Natural killer cell (primary cell): ENCODE data around the gene CD180. TPM values are rescaled to one million over a fixed set of nuclear protein-coding genes. Genes with fewer than 3 reads are reported as not detected.

ENCODE experiments used
- ATAC-seq, 3 donors: fragments of 150-1000 bp in 2 of 3; fragments of 200-7000 bp in 1 of 3; cut with Tn5 transposase; 1 replicate in 1 of 3; 2 replicates in 2 of 3; pipeline ENCODE4 v1.10.0; 2021; ENCODE audit warnings: mild to moderate bottlenecking in 2 of 3, moderate library complexity in 2 of 3
- DNase-seq, 2 donors: peaks; one replicate each; pipeline versions ENCODE4 v3.0.0 to v3.0.0-alpha.2; 2013 to 2021; ENCODE audit warnings: mixed read lengths in 1 of 2
- H3K27ac ChIP-seq: one replicate; pipeline ENCODE4 v1.5.1; 2013; ENCODE audit warnings: mild to moderate bottlenecking, low read length
- H3K27me3 ChIP-seq: one replicate; pipeline ENCODE4 v1.6.1; 2013; ENCODE audit warnings: low read length; ENCODE audit not compliant: control insufficient read depth, insufficient read depth
- H3K36me3 ChIP-seq: one replicate; pipeline ENCODE4 v1.6.1; 2013; ENCODE audit warnings: low read length; ENCODE audit not compliant: control insufficient read depth, insufficient read depth
- H3K4me1 ChIP-seq: one replicate; pipeline ENCODE4 v1.6.1; 2013; ENCODE audit warnings: low read length; ENCODE audit not compliant: control insufficient read depth, insufficient read depth
- H3K4me3 ChIP-seq: one replicate; pipeline ENCODE4 v1.5.1; 2013; ENCODE audit warnings: low read length
- H3K9me3 ChIP-seq: one replicate; pipeline ENCODE4 v1.6.1; 2013; ENCODE audit warnings: low read length; ENCODE audit not compliant: control insufficient read depth, insufficient read depth
- H3K27ac Mint-ChIP-seq, 2 donors: one replicate each; pipeline ENCODE4 v1.8.0; 2022; ENCODE audit warnings: mild to moderate bottlenecking in 2 of 2, mixed read lengths in 2 of 2, moderate library complexity in 1 of 2
- H3K27me3 Mint-ChIP-seq, 2 donors: one replicate each; pipeline ENCODE4 v1.8.0; 2022; ENCODE audit warnings: low read depth in 2 of 2, mixed read lengths in 2 of 2
- H3K36me3 Mint-ChIP-seq: one replicate; pipeline ENCODE4 v1.8.0; 2022; ENCODE audit warnings: mixed read lengths
- H3K4me1 Mint-ChIP-seq, 2 donors: one replicate each; pipeline ENCODE4 v1.8.0; 2022; ENCODE audit warnings: mixed read lengths in 2 of 2
- H3K4me3 Mint-ChIP-seq: one replicate; pipeline ENCODE4 v1.8.0; 2022; ENCODE audit warnings: mild to moderate bottlenecking, moderate library complexity, mixed read lengths
- H3K9me3 Mint-ChIP-seq, 2 donors: one replicate each; pipeline ENCODE4 v1.8.0; 2022; ENCODE audit warnings: mixed read lengths in 2 of 2
- CTCF ChIP-seq: fragments of 200-600 bp; IDR thresholded peaks from one replicate; pipeline ENCODE4 v1.8.0; 2022; ENCODE audit warnings: antibody characterized with exemption
- WGBS: methylation state at CpG from one replicate; pipeline ENCODE4 v1.1.7; 2013; ENCODE audit warnings: missing lambda C conversion rate; ENCODE audit not compliant: insufficient coverage; 5-methylcytosine and 5-hydroxymethylcytosine counted together
- intact Hi-C: fragments of 100-400 bp; cut with micrococcal nuclease; formaldehyde crosslinking; loops from one replicate; pipeline ENCODE4 v1.14.2; 2022
- total RNA-seq, 4 donors: library from RNA; stranded (reverse); fragments of 120-200 nt in 1 of 4; gene quantifications; one replicate each; pipeline versions ENCODE4 v1.2.3 to v1.2.4, GENCODE V29; 2013 to 2022

The CD180 gene
- total RNA-seq, 3 donors from 2014 or later (not counting 1 experiment from before 2014, with no cell fraction given) = 0.34 to 1.2 (median 1.1) TPM

- WGBS = 50% methylated on average over 3 of the region's 5 CpGs
- Mint-ChIP-seq H3K27me3 (no peaks in the 10 kb centered on the region), H3K36me3 (no peaks in the 10 kb centered on the region), H3K27ac (peak overlapping the region; percentile 71 to 82), H3K4me1 (peaks cover 24 to 26% of the 10 kb centered on the region in 2 donors), H3K4me3 (peak overlapping the region; percentile 62), H3K9me3 (no peaks in the 10 kb centered on the region)
- no peak overlapping the region for H3K4me3 ChIP-seq
- H3K27me3 ChIP-seq = no peaks in the 10 kb centered on the region
- intact Hi-C loops = no loop called here
- no peak for TF ChIP-seq CTCF
- no peaks in the 10 kb centered on the region for H3K9me3 ChIP-seq
- ATAC-seq = peak; percentile 23 to 46 (median 37)
- H3K27ac ChIP-seq = peak overlapping the region; percentile 76
- H3K36me3 ChIP-seq = no peaks in the 10 kb centered on the region
- peaks cover 20% of the 10 kb centered on the region for H3K4me1 ChIP-seq
- no peak for DNase-seq
These were observed 25.8 kb upstream of the CD180 start for GRCh38 chr5:67222243-67223025.

GRCh38 chr5:67221487-67222242 lies 25.1 kb upstream of the CD180 start:
- Histone ChIP-seq H3K36me3 (no peaks in the 10 kb centered on the region), H3K9me3 (no peaks in the 10 kb centered on the region), H3K27me3 (no peaks in the 10 kb centered on the region), H3K4me1 (peaks cover 28% of the 10 kb centered on the region), H3K27ac (peak overlapping the region; percentile 76), H3K4me3 (peak overlapping the region; percentile 1)
- no peaks in the 10 kb centered on the region for H3K27me3 Mint-ChIP-seq
- 23% methylated on average over 9 of the region's 9 CpGs for WGBS
- no peaks in the 10 kb centered on the region for H3K9me3 Mint-ChIP-seq
- DNase-seq = peak in 1 of 2 donors; percentile 72
- peak overlapping the region; percentile 62 for H3K4me3 Mint-ChIP-seq
- H3K36me3 Mint-ChIP-seq = no peaks in the 10 kb centered on the region
- intact Hi-C loops = no loop called here
- peak overlapping the region; percentile 71 to 82 for H3K27ac Mint-ChIP-seq
- no peak for TF ChIP-seq CTCF
- H3K4me1 Mint-ChIP-seq = peaks cover 28 to 32% of the 10 kb centered on the region in 2 donors
- ATAC-seq = peak; percentile 64 to 91 (median 81)

- peaks cover 32 to 44% of the 10 kb centered on the region in 2 donors for H3K4me1 Mint-ChIP-seq
- WGBS = 100% methylated on average over 1 of the region's 1 CpG
These were observed 20.0 kb upstream of the CD180 start for GRCh38 chr5:67216564-67216963.

More at GRCh38 chr5:67216564-67216963, 20.0 kb upstream of the CD180 start:
- Histone ChIP-seq H3K27me3 (no peaks in the 10 kb centered on the region), H3K4me1 (peaks cover 37% of the 10 kb centered on the region), H3K36me3 (no peaks in the 10 kb centered on the region), H3K9me3 (no peaks in the 10 kb centered on the region), H3K4me3 (no peak overlapping the region), H3K27ac (peak overlapping the region; percentile 90)
- no peaks in the 10 kb centered on the region for H3K9me3 Mint-ChIP-seq
- DNase-seq (no peak), ATAC-seq (no peak)
- TF ChIP-seq CTCF = no peak
- intact Hi-C loops = no loop called here
- H3K4me3 Mint-ChIP-seq = peak overlapping the region; percentile 84
- peak overlapping the region; percentile 94 to 97 for H3K27ac Mint-ChIP-seq
- no peaks in the 10 kb centered on the region for H3K36me3 Mint-ChIP-seq
- no peaks in the 10 kb centered on the region for H3K27me3 Mint-ChIP-seq
